Smooth muscle cell (in vitro differentiated cells): ENCODE data around the gene SLC10A3. TPM values are rescaled to one million over a fixed set of nuclear protein-coding genes. Genes with fewer than 3 reads are reported as not detected.
"Not testable (repeated sequence)": the region's sequence is repeated elsewhere in the genome, so short reads cannot be mapped to it uniquely, and the experiment has no call there.

Experiments
- DNase-seq: peaks from one replicate; lab custom pipeline; 2025; ENCODE audit not compliant: unreplicated experiment; lab: John Stamatoyannopoulos, UW
- H2AFZ ChIP-seq: fragments of 200-600 bp; sonication (generic); 2 replicates; pipeline ENCODE4 v1.6.0; 2016; ENCODE audit warnings: antibody characterized with exemption, low read depth, mild to moderate bottlenecking
- H3F3A ChIP-seq: fragments of 200-600 bp; sonication (generic); 2 replicates; pipeline ENCODE4 v1.6.0; 2017; ENCODE audit warnings: antibody characterized with exemption, low read depth
- H3K27ac ChIP-seq: fragments of 200-600 bp; sonication (generic); 2 replicates; pipeline ENCODE4 v1.5.1; 2016; ENCODE audit warnings: low read depth, mild to moderate bottlenecking
- H3K27me3 ChIP-seq: fragments of 200-600 bp; sonication (generic); 2 replicates; pipeline ENCODE4 v1.6.1; 2016; ENCODE audit warnings: low read depth, mild to moderate bottlenecking
- H3K36me3 ChIP-seq: fragments of 200-600 bp; sonication (generic); 2 replicates; pipeline ENCODE4 v1.5.1; 2016; ENCODE audit warnings: low read depth
- H3K4me1 ChIP-seq: fragments of 200-600 bp; sonication (generic); 2 replicates; pipeline ENCODE4 v1.5.1; 2016; ENCODE audit warnings: low read depth
- H3K4me2 ChIP-seq: fragments of 200-600 bp; sonication (generic); 2 replicates; pipeline ENCODE4 v1.6.0; 2016; ENCODE audit warnings: mild to moderate bottlenecking
- H3K4me3 ChIP-seq: fragments of 200-600 bp; sonication (generic); 2 replicates; pipeline ENCODE4 v1.5.1; 2016; ENCODE audit warnings: mild to moderate bottlenecking
- H3K79me2 ChIP-seq: fragments of 200-600 bp; sonication (generic); 2 replicates; pipeline ENCODE4 v1.6.0; 2016; ENCODE audit warnings: low read depth, mild to moderate bottlenecking
- H3K9ac ChIP-seq: fragments of 200-600 bp; sonication (generic); 2 replicates; pipeline ENCODE4 v1.6.0; 2016; ENCODE audit warnings: low read depth
- H3K9me3 ChIP-seq: fragments of 200-600 bp; sonication (generic); replicated peaks from 2 replicates; pipeline ENCODE4 v1.5.1; 2016; ENCODE audit warnings: low read depth
- H4K20me1 ChIP-seq: fragments of 200-600 bp; sonication (generic); 2 replicates; pipeline ENCODE4 v1.6.0; 2016; ENCODE audit warnings: low read depth
- WGBS: methylation state at CpG from one replicate; pipeline ENCODE4 v1.1.7; 2016; ENCODE audit warnings: low lambda C conversion rate; 5-methylcytosine and 5-hydroxymethylcytosine counted together
- polyA plus RNA-seq: library from polyadenylated mRNA; unstranded; fragments of >200 nt; fragmentation: Nextera tagmentation; extraction: Ambion mirVana; gene quantifications from 2 replicates; pipeline ENCODE4 v1.2.1, GENCODE V29; 2016
- total RNA-seq: library from RNA; depleted of rRNA; stranded (reverse); fragments of >200 nt; gene quantifications from 2 replicates; pipeline ENCODE4 v1.2.3, GENCODE V29; 2014
- TF ChIP-seq, protein P1 (sequence below): fragments of 200-600 bp; sonication (generic); IDR thresholded peaks from 2 replicates; pipeline ENCODE4 v1.5.1; 2017; ENCODE audit warnings: borderline replicate concordance, mild to moderate bottlenecking, antibody characterized with exemption; ENCODE audit not compliant: insufficient read depth, poor library complexity, severe bottlenecking

The SLC10A3 gene
- total and polyA plus RNA-seq, 2 experiments from 2014 or later, result 34.7 to 52.1 TPM

DNA sequence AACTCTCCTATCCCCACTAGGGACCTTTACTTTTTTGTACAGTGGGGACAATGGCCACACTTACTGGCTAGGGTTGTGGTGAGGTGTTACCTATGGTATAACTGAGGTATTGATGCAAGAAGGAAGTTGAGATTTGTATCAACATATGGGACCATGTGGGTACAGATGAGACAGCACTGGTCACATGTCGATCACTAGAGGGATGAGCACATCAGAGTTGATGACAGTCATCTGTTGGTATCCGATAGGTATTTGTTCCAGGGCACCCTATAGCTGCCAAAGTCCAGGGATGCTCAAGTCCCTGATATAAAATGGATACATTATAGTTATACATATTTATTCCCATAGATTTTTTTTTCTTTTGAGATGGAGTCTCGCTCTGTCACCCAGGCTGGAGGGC is 12.6 kb upstream of the SLC10A3 start:
- WGBS, result 93% methylated on average over 3 of the region's 3 CpGs
- TF ChIP-seq, protein P1, sequence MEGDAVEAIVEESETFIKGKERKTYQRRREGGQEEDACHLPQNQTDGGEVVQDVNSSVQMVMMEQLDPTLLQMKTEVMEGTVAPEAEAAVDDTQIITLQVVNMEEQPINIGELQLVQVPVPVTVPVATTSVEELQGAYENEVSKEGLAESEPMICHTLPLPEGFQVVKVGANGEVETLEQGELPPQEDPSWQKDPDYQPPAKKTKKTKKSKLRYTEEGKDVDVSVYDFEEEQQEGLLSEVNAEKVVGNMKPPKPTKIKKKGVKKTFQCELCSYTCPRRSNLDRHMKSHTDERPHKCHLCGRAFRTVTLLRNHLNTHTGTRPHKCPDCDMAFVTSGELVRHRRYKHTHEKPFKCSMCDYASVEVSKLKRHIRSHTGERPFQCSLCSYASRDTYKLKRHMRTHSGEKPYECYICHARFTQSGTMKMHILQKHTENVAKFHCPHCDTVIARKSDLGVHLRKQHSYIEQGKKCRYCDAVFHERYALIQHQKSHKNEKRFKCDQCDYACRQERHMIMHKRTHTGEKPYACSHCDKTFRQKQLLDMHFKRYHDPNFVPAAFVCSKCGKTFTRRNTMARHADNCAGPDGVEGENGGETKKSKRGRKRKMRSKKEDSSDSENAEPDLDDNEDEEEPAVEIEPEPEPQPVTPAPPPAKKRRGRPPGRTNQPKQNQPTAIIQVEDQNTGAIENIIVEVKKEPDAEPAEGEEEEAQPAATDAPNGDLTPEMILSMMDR, result no peak
- Histone ChIP-seq H3K36me3 (no peaks in the 10 kb centered on the region), H3K27me3 (no peaks in the 10 kb centered on the region), H3K9ac (no peak overlapping the region), H2AFZ (no peak overlapping the region), H3K79me2 (no peaks in the 10 kb centered on the region), H3K4me3 (no peak overlapping the region), H4K20me1 (no peaks in the 10 kb centered on the region), H3K27ac (no peak overlapping the region), H3K4me1 (no peaks in the 10 kb centered on the region), H3K4me2 (no peak overlapping the region), H3F3A (peaks cover 2% of the 10 kb centered on the region), H3K9me3 (no peaks in the 10 kb centered on the region)
- DNase-seq, result no peak

DNA sequence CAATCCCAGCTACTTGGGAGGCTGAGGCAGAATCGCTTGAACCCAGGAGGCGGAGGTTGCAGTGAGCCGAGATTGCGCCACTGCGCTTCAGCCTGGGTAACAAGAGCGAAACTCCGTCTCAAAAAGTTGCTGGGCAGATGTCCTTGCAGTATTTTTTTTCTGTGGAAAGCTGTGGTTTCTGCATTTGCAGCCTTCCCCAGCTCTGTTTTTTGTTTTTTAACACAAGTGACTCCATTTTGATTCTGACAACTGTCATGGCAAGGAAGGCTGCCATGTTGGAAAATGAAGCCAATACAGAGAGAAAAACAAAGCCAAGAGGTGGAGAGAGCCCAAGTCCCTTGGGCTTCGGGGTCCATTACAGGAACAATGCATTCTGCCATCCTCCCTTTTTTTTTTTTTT is 11.7 kb upstream of the SLC10A3 start:
- no peak overlapping the region for H3K4me3 ChIP-seq
- 78% methylated on average over 8 of the region's 8 CpGs for WGBS
- no peaks in the 10 kb centered on the region for H3K79me2 ChIP-seq
- H3K36me3 ChIP-seq, result no peaks in the 10 kb centered on the region
- no peak overlapping the region for H2AFZ ChIP-seq
- TF ChIP-seq, protein P1, result no peak
- no peak for DNase-seq
- no peaks in the 10 kb centered on the region for H3K4me1 ChIP-seq
- no peak overlapping the region for H3K4me2 ChIP-seq
- no peak overlapping the region for H3K9ac ChIP-seq
- H3K27me3 ChIP-seq, result no peaks in the 10 kb centered on the region
- H3K9me3 ChIP-seq, result no peaks in the 10 kb centered on the region
- no peak overlapping the region for H3K27ac ChIP-seq
- peaks cover 2% of the 10 kb centered on the region for H3F3A ChIP-seq
- no peaks in the 10 kb centered on the region for H4K20me1 ChIP-seq

DNA sequence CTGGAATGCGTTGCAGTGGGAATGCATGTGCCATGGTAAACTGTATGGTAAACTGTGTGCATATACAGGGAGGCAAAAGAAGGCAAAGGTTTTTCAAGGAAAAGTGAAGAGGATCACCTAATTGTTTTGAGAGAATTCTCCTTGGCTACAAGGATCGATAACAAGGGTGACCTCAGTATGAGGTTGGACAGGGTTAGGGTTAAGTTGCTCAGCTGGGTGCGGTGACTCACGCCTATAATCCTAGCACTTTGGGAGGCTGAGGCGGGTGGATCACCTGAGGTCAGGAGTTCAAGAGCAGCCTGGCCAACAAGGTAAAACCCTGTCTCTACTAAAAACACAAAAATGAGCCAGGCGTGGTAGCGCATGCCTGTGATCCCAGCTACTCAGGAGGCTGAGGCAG is 11.0 kb upstream of the SLC10A3 start:
- not testable (repeated sequence) for H3K4me2 ChIP-seq, H4K20me1 ChIP-seq, H3K79me2 ChIP-seq, H3K9me3 ChIP-seq, H3K27ac ChIP-seq, H3F3A ChIP-seq, H3K4me3 ChIP-seq, DNase-seq, H3K9ac ChIP-seq, H3K27me3 ChIP-seq, H3K36me3 ChIP-seq, H2AFZ ChIP-seq, H3K4me1 ChIP-seq
- 88% methylated on average over 7 of the region's 7 CpGs for WGBS

DNA sequence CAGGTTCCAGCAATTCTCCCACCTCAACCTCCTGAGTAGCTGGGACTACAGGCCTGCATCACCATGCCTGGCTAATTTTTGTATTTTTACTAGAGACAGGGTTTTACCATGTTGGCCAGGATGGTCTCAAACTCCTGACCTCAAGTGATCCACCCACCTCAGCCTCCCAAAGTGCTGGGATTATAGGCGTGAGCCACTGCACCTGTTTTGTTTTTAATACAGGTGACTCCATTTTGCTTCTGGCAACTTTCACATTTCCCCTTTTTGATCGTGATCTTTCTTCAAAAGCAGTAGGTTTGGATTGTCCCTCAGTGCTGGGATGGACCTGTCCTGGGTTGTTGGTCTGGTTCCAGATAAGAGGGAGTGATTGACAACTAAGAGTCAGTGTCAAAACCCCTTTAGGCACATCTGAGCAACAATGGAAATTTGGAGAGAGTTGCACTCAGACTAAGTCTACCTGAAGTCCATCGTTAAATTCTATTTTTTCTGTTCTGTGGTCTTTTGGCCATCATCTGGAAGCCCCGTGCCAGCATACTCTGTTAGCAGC is 6.2 kb upstream of the SLC10A3 start:
- H3K4me2 ChIP-seq, H3K79me2 ChIP-seq, H3F3A ChIP-seq, H3K27me3 ChIP-seq, H2AFZ ChIP-seq, H3K4me1 ChIP-seq, H3K36me3 ChIP-seq, H3K27ac ChIP-seq, H4K20me1 ChIP-seq, H3K9me3 ChIP-seq, H3K4me3 ChIP-seq, H3K9ac ChIP-seq, DNase-seq: not testable (repeated sequence)
- WGBS, result 82% methylated on average over 4 of the region's 4 CpGs

DNA sequence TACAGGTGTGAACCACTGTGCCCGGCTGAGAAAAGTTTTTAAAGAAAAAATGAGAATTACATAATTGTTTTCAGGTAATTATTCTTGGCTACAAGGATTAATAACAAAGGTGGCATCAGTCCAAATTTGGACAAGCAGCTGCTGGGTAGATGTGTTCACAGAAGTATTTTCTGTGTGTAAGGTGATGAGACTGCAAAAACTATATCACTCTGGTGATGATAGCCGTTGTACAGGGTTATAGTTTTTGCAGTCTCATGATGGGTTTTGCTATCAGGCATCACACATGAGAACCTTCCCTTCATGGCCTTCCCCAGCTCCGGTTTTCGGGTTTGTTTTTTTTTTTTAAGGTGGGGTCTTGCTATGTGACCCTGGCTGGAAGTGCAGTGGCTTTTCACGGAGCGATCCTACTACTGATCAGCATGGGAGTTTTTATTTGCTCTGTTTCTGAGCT is 5.1 kb upstream of the SLC10A3 start:
- Histone ChIP-seq H3K4me2 (no peak overlapping the region), H3K27ac (no peak overlapping the region), H4K20me1 (no peaks in the 10 kb centered on the region), H3K79me2 (no peaks in the 10 kb centered on the region), H3K9me3 (no peaks in the 10 kb centered on the region), H3K27me3 (no peaks in the 10 kb centered on the region), H2AFZ (no peak overlapping the region), H3K9ac (no peak overlapping the region), H3K36me3 (no peaks in the 10 kb centered on the region), H3K4me3 (no peak overlapping the region), H3F3A (no peaks in the 10 kb centered on the region), H3K4me1 (peaks cover 3% of the 10 kb centered on the region)
- no peak for DNase-seq
- TF ChIP-seq, protein P1, result no peak
- WGBS, result 84% methylated on average over 6 of the region's 6 CpGs
